ENCODE measurements around the gene C3.
"Not testable (repeated sequence)": the region's sequence is repeated elsewhere in the genome, so short reads cannot be mapped to it uniquely, and the experiment has no call there.

Gene C3

GRCh38 chr19:6767081-6767356 lies 46.6 kb upstream of the C3 start:
- Histone ChIP-seq H2AFZ (ENCODE audit: low read depth) (peak overlapping the region; percentile 93), H3K27me3 (ENCODE audit: insufficient read depth, low read depth) (no peaks in the 10 kb centered on the region), H3K4me3 (IDR thresholded peaks at IDR 0.05; ENCODE audit: insufficient read depth, low read depth, low read length) (no peak overlapping the region), H3K4me1 (ENCODE audit: low read depth, poor library complexity, severe bottlenecking) (peaks cover 20% of the 10 kb centered on the region), H3K79me2 (ENCODE audit: insufficient read depth, low read depth) (peaks cover 20% of the 10 kb centered on the region; the same call in 1 of the 2 replicates), H3K4me2 (peak overlapping the region; percentile 61), H3K9ac (peak overlapping the region; percentile 65), H4K20me1 (ENCODE audit: insufficient read depth) (no peaks in the 10 kb centered on the region), H3K36me3 (ENCODE audit: insufficient read depth) (no peaks in the 10 kb centered on the region), H3K27ac (no peak overlapping the region)
- TF ChIP-seq CTCF (conservative IDR thresholded peaks at IDR 0.05; ENCODE audit: low read depth, low read length): no peak

GRCh38 chr19:6766357-6767080 lies 46.1 kb upstream of the C3 start:
- no peak for TF ChIP-seq CTCF (conservative IDR thresholded peaks at IDR 0.05; ENCODE audit: low read depth, low read length)
- Histone ChIP-seq H4K20me1 (ENCODE audit: insufficient read depth) (no peaks in the 10 kb centered on the region), H3K4me1 (ENCODE audit: low read depth, poor library complexity, severe bottlenecking) (peaks cover 20% of the 10 kb centered on the region), H3K79me2 (ENCODE audit: insufficient read depth, low read depth) (peaks cover 15% of the 10 kb centered on the region; the same call in 1 of the 2 replicates), H3K4me3 (IDR thresholded peaks at IDR 0.05; ENCODE audit: insufficient read depth, low read depth, low read length) (no peak overlapping the region), H3K36me3 (ENCODE audit: insufficient read depth) (no peaks in the 10 kb centered on the region), H3K27ac (no peak overlapping the region), H3K9ac (peak overlapping the region; percentile 65; the same call in 1 of the 2 replicates), H2AFZ (ENCODE audit: low read depth) (peak overlapping the region; percentile 93), H3K4me2 (peak overlapping the region; percentile 61), H3K27me3 (ENCODE audit: insufficient read depth, low read depth) (no peaks in the 10 kb centered on the region)

GRCh38 chr19:6765738-6766356 lies 45.4 kb upstream of the C3 start:
- peak overlapping the region; percentile 61 for H3K4me2 ChIP-seq
- no peak overlapping the region for H3K4me3 ChIP-seq (IDR thresholded peaks at IDR 0.05; ENCODE audit: insufficient read depth, low read depth, low read length)
- H4K20me1 ChIP-seq (ENCODE audit: insufficient read depth): no peaks in the 10 kb centered on the region
- no peak overlapping the region; the same call in 1 of the 2 replicates for H3K9ac ChIP-seq
- peaks cover 20% of the 10 kb centered on the region for H3K4me1 ChIP-seq (ENCODE audit: low read depth, poor library complexity, severe bottlenecking)
- no peak for TF ChIP-seq CTCF (conservative IDR thresholded peaks at IDR 0.05; ENCODE audit: low read depth, low read length)
- no peaks in the 10 kb centered on the region for H3K36me3 ChIP-seq (ENCODE audit: insufficient read depth)
- no peaks in the 10 kb centered on the region for H3K27me3 ChIP-seq (ENCODE audit: insufficient read depth, low read depth)
- H2AFZ ChIP-seq (ENCODE audit: low read depth): no peak overlapping the region
- H3K79me2 ChIP-seq (ENCODE audit: insufficient read depth, low read depth): peaks cover 15% of the 10 kb centered on the region; the same call in 1 of the 2 replicates
- H3K27ac ChIP-seq: no peak overlapping the region

- H3K4me1 ChIP-seq (ENCODE audit: low read depth, poor library complexity, severe bottlenecking): peaks cover 22% of the 10 kb centered on the region
- not testable (repeated sequence) for H2AFZ ChIP-seq (ENCODE audit: low read depth); H3K4me3 ChIP-seq (IDR thresholded peaks at IDR 0.05; ENCODE audit: insufficient read depth, low read depth, low read length); H3K27me3 ChIP-seq (ENCODE audit: insufficient read depth, low read depth); H3K36me3 ChIP-seq (ENCODE audit: insufficient read depth); H4K20me1 ChIP-seq (ENCODE audit: insufficient read depth); H3K9ac ChIP-seq; H3K27ac ChIP-seq; H3K4me2 ChIP-seq
- peaks cover 15% of the 10 kb centered on the region; the same call in 1 of the 2 replicates for H3K79me2 ChIP-seq (ENCODE audit: insufficient read depth, low read depth)
Measured at GRCh38 chr19:6762253-6762797, 41.9 kb upstream of the C3 start.
